ENCODE results near the gene INSIG1.

INSIG1 gene

GRCh38 chr7:155297517-155298287 lies at the start of gene INSIG1:
INSIG1 (plus strand) TSS chr7:155297878; CDS start chr7:155298286, 408 bp downstream.
- DNase-seq, result peak; percentile 96

- DNase-seq, result no peak
Observed at GRCh38 chr7:155248366-155248756, 49.3 kb upstream of the INSIG1 start.

- DNase-seq, result no peak
Observed at GRCh38 chr7:155251831-155252230, 45.8 kb upstream of the INSIG1 start.

DNA sequence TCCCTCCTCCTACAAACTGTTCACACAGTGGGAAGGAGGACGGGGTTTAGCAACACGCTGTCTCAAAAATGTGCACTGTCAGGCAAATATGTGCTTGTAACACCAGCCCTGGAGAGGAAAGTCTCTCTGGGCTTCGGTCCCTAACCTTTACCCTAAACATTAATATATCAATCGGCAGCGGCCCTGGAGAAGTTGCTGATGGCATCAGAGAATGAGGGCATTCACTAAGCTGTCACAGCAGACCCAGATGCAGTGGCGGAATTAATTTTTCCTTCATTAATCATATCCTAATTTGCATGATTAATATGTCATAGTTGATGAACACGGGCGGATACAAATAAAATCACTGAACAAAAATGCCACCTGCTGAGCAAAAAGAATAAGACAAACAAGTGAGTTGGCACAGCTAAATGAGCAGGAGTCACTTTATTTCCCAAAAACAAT lies 45.2 kb upstream of the INSIG1 start:
- DNase-seq, result no peak

- no peak for DNase-seq
Observed at GRCh38 chr7:155252892-155253501, 44.7 kb upstream of the INSIG1 start.

GRCh38 chr7:155254018-155254417 lies 43.7 kb upstream of the INSIG1 start:
- DNase-seq, result no peak

GRCh38 chr7:155255071-155255470 lies 42.6 kb upstream of the INSIG1 start:
- DNase-seq, result no peak

GRCh38 chr7:155255621-155256020 lies 42.1 kb upstream of the INSIG1 start:
- DNase-seq, result no peak

GRCh38 chr7:155256081-155256760 lies 41.5 kb upstream of the INSIG1 start:
- no peak for DNase-seq

DNA sequence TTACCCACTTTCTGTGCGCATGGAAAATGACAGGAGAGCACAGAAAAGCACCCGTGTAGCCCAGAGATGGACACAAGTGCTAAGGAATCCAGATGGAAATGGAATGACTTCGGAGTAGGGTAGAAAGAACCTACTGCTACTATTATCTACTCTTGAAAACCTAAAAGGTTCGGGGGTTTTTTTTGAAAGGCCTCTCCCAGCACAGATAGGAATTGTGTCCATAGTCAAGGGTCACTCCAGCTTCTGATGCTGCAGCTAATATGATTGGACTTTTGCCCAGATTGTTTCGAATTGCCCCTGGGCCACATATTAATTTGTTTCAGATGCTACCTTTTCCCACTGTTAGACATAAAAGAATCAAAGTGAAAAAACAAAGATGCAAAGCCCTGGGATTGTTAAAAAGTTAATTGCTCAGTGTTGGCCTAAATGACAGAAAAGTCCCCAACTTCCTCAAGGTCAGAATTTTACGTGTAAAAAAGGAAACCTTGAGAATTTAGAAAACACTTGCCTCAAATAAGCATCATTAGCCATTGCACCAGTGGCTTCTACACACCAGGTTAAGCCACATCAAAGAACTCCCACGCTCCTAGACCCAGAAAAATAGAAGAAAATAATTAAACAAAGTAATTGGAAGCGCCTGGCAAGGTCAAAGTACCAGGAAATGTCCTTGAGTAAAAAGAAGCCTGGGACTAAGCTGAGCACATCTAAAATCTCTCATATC lies 40.8 kb upstream of the INSIG1 start:
- DNase-seq, result no peak

DNA sequence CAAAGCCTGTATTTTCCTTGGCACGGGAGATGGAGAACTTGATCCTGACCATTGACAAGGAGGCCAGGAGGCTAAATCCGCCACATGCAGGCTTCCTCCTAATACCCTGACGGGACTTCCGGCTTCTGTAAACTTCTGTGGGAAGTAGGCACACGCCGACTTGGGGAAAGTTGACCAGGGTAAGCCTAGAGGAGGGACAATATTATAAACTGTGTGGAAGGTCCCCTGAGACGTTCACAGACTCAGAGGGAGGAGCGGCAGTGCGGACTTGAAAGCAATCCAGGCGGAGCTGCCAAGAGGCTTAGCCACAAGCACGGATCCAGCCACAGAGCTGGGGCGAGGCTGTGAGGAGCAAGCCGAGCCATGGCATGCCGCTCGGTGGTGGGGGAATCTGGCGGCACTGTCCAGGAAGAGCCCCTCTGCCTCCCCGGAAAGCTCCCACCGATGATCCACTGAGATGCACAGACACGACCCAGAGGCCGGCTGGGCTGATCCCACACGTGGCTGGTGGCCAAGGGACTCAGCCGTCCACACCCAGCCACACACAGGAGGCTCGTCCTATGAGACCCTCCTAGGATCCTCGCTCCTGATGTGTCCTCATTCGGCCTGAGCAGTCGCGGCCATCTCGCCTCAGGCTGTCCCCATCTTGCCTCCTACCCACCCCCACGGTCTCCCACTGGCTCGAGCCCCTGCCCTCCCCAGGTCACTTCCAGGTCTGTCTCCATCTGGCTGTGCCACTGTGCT lies 40.0 kb upstream of the INSIG1 start:
- DNase-seq, result peak; percentile 54

DNA sequence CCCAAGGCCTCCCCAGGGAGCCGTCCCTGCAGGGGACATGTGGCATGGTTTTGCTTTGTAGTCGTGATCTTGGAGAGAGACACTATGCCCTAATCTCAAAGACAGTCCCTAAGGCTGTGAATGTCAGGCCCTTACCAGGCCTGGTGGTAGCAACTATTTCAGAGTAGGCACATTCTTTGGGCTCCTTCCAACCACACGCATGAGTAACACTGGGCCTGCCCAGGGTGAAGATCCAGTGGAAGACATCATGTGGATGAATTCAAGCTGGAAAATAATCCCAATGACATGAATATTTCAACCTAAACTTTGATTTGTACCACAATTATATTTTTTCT lies 39.5 kb upstream of the INSIG1 start:
- DNase-seq, result peak; percentile 17

GRCh38 chr7:155259866-155260497 lies 37.7 kb upstream of the INSIG1 start:
- DNase-seq, result peak; percentile 30

- no peak for DNase-seq
Observed at GRCh38 chr7:155260498-155260872, 37.2 kb upstream of the INSIG1 start.

GRCh38 chr7:155261031-155261985 lies 36.4 kb upstream of the INSIG1 start:
- DNase-seq, result peak; percentile 33

DNA sequence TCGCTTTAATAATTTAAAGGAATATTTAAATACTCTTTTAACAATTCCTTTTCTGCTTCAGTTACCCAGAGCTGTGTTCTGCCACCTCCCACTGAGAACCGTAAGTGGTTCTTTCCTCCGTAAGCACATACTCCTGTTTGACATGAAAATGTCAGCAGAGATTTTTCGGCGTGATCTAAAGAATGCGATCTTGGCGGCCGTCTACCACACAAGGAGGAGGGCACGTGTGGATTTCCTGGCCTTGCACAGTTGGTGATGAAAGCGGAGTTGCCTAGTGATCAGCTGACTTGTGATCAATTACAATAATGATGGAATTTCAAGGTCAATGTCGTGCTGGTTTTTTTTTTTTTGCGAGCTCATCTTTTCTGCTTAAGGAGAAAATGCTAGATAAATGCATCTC lies 35.6 kb upstream of the INSIG1 start:
- peak; percentile 43 for DNase-seq

DNA sequence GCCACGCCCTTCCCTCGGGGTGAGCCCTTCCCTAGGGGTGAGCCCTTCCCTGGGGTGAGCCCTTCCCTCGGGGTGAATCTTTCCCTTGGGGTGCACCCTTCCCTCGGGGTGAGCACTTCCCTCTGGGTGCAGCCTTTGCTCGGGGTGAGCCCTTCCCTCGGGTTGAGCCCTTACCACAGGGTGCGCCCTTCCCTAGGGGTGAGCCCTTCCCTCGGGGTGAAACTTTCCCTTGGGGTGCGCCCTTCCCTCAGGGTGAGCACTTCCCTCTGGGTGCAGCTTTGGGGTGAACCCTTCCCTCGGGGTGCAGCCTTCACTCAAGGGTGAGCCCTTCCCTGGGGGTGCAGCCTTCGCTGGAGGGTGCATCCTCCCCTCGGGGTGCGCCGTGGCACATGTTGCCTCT lies 34.6 kb upstream of the INSIG1 start:
- no peak for DNase-seq

GRCh38 chr7:155263581-155264143 lies 34.0 kb upstream of the INSIG1 start:
- no peak for DNase-seq

DNA sequence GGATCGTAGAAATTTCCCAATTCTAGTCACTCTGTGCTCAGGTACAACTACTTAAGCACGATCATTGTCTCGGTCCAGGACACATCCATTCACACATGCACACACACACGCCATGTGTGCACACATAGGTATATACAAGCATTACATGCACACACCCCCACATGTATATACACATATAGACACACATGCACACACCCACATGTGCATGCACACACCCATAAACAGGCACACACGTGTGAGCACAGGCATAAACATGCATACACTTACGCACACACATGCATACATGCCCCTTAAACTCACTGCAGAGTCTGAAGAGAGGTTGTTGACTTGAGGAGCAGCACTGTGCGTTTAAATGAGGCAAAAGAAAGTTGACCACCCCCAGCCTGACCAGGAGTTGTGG lies 32.5 kb upstream of the INSIG1 start:
- no peak for DNase-seq

DNA sequence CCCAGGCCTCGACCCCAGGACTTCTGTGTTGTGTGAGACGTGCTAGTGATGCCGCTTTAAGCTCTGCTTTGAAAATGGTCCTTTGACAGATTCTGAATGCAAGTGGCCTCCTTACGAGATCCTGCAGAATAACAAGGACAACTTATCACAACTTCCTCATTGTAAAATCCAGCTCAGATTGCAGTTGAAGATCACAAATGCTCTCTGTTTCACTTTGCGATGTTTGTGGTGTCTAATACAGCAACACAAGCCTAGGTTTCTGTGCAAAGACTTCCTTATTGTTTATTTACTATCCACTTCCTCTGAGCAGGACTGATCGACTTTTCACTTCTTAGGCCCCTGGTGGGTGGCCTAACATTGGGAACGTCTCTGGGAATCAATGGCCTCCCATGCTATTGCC lies 31.7 kb upstream of the INSIG1 start:
- DNase-seq, result no peak

DNA sequence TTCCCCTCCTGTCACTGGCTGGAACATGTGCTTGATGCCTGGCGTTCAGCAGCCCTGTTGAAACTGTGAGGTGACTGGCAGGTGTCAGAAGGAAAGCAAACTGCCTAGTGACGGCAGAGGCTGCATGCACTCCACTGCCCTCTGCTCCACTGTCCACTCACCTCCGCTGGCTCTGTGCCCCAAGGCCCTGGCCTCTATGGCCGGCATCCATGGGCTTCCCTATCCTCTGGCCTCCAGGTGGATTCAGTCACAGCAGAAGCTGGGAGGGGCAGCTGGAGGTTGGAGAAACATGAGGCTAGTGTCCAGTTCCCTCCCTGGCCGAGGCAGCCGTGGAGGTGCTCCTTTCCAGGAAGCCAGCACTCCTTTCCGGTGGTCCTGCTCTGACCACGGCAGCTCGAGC lies 31.2 kb upstream of the INSIG1 start:
- no peak for DNase-seq
